ENCODE measurements around the gene HTR4.

DNA sequence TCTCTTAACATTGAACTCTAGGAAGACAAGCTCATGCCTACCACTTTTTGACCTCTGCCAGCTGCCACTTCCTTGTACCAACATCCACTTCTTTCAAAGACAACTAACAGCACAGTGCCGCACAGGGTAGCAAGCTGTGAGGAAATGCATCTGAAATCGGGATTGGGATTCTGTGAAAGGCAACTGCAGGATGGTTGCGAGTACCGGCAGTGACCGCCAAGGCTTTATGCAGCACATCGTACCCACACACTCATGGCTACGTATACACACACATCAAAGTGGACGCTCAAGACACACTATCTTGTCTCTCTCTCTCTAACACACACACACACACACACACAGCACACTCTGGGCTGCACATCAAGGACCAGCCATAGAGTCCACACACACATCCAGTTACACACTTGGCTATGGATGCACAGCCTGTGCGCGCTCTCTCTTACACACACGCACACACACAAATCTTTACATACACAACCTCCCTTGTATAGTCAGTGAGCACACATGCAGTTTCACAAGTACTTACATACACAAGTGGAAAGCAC is 964 bp downstream of the HTR4 start:
- TF ChIP-seq, protein P1, sequence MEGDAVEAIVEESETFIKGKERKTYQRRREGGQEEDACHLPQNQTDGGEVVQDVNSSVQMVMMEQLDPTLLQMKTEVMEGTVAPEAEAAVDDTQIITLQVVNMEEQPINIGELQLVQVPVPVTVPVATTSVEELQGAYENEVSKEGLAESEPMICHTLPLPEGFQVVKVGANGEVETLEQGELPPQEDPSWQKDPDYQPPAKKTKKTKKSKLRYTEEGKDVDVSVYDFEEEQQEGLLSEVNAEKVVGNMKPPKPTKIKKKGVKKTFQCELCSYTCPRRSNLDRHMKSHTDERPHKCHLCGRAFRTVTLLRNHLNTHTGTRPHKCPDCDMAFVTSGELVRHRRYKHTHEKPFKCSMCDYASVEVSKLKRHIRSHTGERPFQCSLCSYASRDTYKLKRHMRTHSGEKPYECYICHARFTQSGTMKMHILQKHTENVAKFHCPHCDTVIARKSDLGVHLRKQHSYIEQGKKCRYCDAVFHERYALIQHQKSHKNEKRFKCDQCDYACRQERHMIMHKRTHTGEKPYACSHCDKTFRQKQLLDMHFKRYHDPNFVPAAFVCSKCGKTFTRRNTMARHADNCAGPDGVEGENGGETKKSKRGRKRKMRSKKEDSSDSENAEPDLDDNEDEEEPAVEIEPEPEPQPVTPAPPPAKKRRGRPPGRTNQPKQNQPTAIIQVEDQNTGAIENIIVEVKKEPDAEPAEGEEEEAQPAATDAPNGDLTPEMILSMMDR (IDR thresholded peaks at IDR 0.05; ENCODE audit: poor library complexity, severe bottlenecking) = no peak
- TF ChIP-seq EP300 (conservative IDR thresholded peaks at IDR 0.05; ENCODE audit: poor library complexity, severe bottlenecking) (no peak), RAD21 (conservative IDR thresholded peaks at IDR 0.05) (no peak), EZH2 (IDR thresholded peaks at IDR 0.05; ENCODE audit: borderline replicate concordance, insufficient read depth, low read length, poor library complexity, severe bottlenecking) (no peak), TAF1 (IDR thresholded peaks at IDR 0.05; ENCODE audit: low read depth) (no peak)
- TF ChIP-seq, protein P2, sequence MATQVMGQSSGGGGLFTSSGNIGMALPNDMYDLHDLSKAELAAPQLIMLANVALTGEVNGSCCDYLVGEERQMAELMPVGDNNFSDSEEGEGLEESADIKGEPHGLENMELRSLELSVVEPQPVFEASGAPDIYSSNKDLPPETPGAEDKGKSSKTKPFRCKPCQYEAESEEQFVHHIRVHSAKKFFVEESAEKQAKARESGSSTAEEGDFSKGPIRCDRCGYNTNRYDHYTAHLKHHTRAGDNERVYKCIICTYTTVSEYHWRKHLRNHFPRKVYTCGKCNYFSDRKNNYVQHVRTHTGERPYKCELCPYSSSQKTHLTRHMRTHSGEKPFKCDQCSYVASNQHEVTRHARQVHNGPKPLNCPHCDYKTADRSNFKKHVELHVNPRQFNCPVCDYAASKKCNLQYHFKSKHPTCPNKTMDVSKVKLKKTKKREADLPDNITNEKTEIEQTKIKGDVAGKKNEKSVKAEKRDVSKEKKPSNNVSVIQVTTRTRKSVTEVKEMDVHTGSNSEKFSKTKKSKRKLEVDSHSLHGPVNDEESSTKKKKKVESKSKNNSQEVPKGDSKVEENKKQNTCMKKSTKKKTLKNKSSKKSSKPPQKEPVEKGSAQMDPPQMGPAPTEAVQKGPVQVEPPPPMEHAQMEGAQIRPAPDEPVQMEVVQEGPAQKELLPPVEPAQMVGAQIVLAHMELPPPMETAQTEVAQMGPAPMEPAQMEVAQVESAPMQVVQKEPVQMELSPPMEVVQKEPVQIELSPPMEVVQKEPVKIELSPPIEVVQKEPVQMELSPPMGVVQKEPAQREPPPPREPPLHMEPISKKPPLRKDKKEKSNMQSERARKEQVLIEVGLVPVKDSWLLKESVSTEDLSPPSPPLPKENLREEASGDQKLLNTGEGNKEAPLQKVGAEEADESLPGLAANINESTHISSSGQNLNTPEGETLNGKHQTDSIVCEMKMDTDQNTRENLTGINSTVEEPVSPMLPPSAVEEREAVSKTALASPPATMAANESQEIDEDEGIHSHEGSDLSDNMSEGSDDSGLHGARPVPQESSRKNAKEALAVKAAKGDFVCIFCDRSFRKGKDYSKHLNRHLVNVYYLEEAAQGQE (IDR thresholded peaks at IDR 0.05; ENCODE audit: borderline replicate concordance) = no peak

All from neural cell (in vitro differentiated cells).